Thyroid gland (tissue), 4 donors: ENCODE results near the gene CYSLTR1. TPM values are rescaled to one million over a fixed set of nuclear protein-coding genes. Genes with fewer than 3 reads are reported as not detected.
"Not testable (repeated sequence)": the region's sequence is repeated elsewhere in the genome, so short reads cannot be mapped to it uniquely, and the experiment has no call there.

Experiments
- DNase-seq, 2 donors: peaks; one replicate each; pipeline ENCODE4 v3.0.0-alpha.2; 2019
- H3K27ac ChIP-seq, 3 donors: fragments of 200-600 bp; sonication (generic); 1 replicate in 2 of 3; 2 replicates in 1 of 3; pipeline ENCODE4 v1.5.1; 2016 to 2019; ENCODE audit warnings: mild to moderate bottlenecking in 1 of 3, moderate library complexity in 1 of 3
- H3K27me3 ChIP-seq: fragments of 200-600 bp; sonication (generic); one replicate; pipeline ENCODE4 v1.5.1; 2019
- H3K36me3 ChIP-seq, 2 donors: fragments of 200-600 bp; sonication (generic); one replicate each; pipeline ENCODE4 v1.5.1; 2016 to 2019
- H3K4me1 ChIP-seq, 2 donors: fragments of 200-600 bp; sonication (generic); one replicate each; pipeline ENCODE4 v1.5.1; 2017 to 2019
- H3K4me3 ChIP-seq, 3 donors: fragments of 200-600 bp; sonication (generic); replicated peaks in 1 of 3; 1 replicate in 2 of 3; 2 replicates in 1 of 3; pipeline ENCODE4 v1.5.1; 2016; ENCODE audit warnings: mild to moderate bottlenecking in 1 of 3
- H3K9me3 ChIP-seq: fragments of 200-600 bp; sonication (generic); one replicate; pipeline ENCODE4 v1.5.1; 2017
- CTCF ChIP-seq, 6 experiments: fragments of 200-600 bp in 3 of 6; fragments of 450-650 bp in 3 of 6; sonication (generic) in 3 of 6; IDR thresholded peaks; one replicate each; pipeline ENCODE4 v1.5.1; 2016 to 2019; ENCODE audit warnings: antibody characterized with exemption in 6 of 6, mild to moderate bottlenecking in 2 of 6, inconsistent platforms in 1 of 6, moderate library complexity in 1 of 6
- POLR2A ChIP-seq, 2 donors: fragments of 450-650 bp; IDR thresholded peaks; one replicate each; pipeline ENCODE4 v1.6.1; 2017; ENCODE audit warnings: antibody characterized with exemption in 2 of 2, mild to moderate bottlenecking in 2 of 2, moderate library complexity in 1 of 2
- intact Hi-C: fragments of 100-400 bp; cut with DNase I; formaldehyde crosslinking; loops from one replicate; pipeline ENCODE4 v1.15.1; 2023
- total RNA-seq, 4 donors: library from RNA; depleted of rRNA; stranded (reverse); fragments of >200 nt; gene quantifications; one replicate each; pipeline ENCODE4 v1.2.3, GENCODE V29; 2016

CYSLTR1 gene
- total RNA-seq, 4 donors from 2014 or later = 1.2 to 6.3 (median 2.5) TPM

- H3K36me3 ChIP-seq = no peaks in the 10 kb centered on the region
- intact Hi-C loops = no loop called here
- TF ChIP-seq CTCF (IDR thresholded peaks at IDR 0.05) (no peak), POLR2A (IDR thresholded peaks at IDR 0.05) (no peak)
- no peak overlapping the region for H3K4me3 ChIP-seq
- no peaks in the 10 kb centered on the region for H3K9me3 ChIP-seq
- H3K4me1 ChIP-seq = no peaks in the 10 kb centered on the region
- H3K27me3 ChIP-seq = no peaks in the 10 kb centered on the region
- H3K27ac ChIP-seq = no peak overlapping the region
- no peak for DNase-seq
Measured at GRCh38 chrX:78237127-78237526, 90.3 kb downstream of the CYSLTR1 start.

- H3K27me3 ChIP-seq, H3K9me3 ChIP-seq, H3K4me3 ChIP-seq, H3K27ac ChIP-seq, H3K36me3 ChIP-seq, intact Hi-C loops, DNase-seq, H3K4me1 ChIP-seq: not testable (repeated sequence)
Measured at GRCh38 chrX:78226047-78226446, 101.4 kb downstream of the CYSLTR1 start.

Other genes with a start within 250 kb of the CYSLTR1 start
- gene PGK1, start 223.4 kb downstream of the CYSLTR1 start, total RNA-seq = 100 to 1,000 TPM; 110 to 252 (median 197) TPM
- gene TAF9B, start 188.0 kb downstream of the CYSLTR1 start, total RNA-seq = 10 to 100 TPM; 23.0 to 35.2 (median 25.9) TPM